Right atrium auricular region (tissue), 2 donors: ENCODE measurements around the gene TK2. TPM values are rescaled to one million over a fixed set of nuclear protein-coding genes. Genes with fewer than 3 reads are reported as not detected.

Source experiments
- DNase-seq: peaks from one replicate; pipeline ENCODE4 v3.0.0-alpha.2; 2019; ENCODE audit warnings: low spot score
- H3K27ac ChIP-seq, 2 donors: fragments of 200-600 bp; sonication (generic); 1 replicate in 1 of 2; 2 replicates in 1 of 2; pipeline ENCODE4 v1.5.1; 2016 to 2019
- H3K27me3 ChIP-seq, 2 donors: fragments of 200-600 bp; sonication (generic); one replicate each; pipeline versions ENCODE4 v1.5.1 to v1.6.0; 2017 to 2019
- H3K36me3 ChIP-seq: fragments of 200-600 bp; sonication (generic); one replicate; pipeline ENCODE4 v1.5.1; 2016
- H3K4me1 ChIP-seq, 2 donors: fragments of 200-600 bp; sonication (generic); one replicate each; pipeline versions ENCODE4 v1.5.1 to v1.6.0; 2017 to 2019
- H3K4me3 ChIP-seq, 2 donors: fragments of 200-600 bp; sonication (generic); 1 replicate in 1 of 2; 2 replicates in 1 of 2; pipeline ENCODE4 v1.5.1; 2017 to 2019; ENCODE audit warnings: mild to moderate bottlenecking in 1 of 2, moderate library complexity in 1 of 2
- H3K9me3 ChIP-seq, 2 donors: fragments of 200-600 bp; sonication (generic); one replicate each; pipeline ENCODE4 v1.5.1; 2019
- total RNA-seq, 2 donors: library from RNA; depleted of rRNA; stranded (reverse); fragments of >200 nt; gene quantifications; one replicate each; pipeline ENCODE4 v1.1.0, GENCODE V29; 2016
- TF ChIP-seq, protein P1 (sequence below), 2 donors: fragments of 200-600 bp; sonication (generic); IDR thresholded peaks; one replicate each; pipeline ENCODE4 v1.5.1; 2019; ENCODE audit warnings: antibody characterized with exemption in 2 of 2

Gene TK2
- total RNA-seq, 2 donors from 2014 or later, result 20.7 to 24.5 TPM

DNA sequence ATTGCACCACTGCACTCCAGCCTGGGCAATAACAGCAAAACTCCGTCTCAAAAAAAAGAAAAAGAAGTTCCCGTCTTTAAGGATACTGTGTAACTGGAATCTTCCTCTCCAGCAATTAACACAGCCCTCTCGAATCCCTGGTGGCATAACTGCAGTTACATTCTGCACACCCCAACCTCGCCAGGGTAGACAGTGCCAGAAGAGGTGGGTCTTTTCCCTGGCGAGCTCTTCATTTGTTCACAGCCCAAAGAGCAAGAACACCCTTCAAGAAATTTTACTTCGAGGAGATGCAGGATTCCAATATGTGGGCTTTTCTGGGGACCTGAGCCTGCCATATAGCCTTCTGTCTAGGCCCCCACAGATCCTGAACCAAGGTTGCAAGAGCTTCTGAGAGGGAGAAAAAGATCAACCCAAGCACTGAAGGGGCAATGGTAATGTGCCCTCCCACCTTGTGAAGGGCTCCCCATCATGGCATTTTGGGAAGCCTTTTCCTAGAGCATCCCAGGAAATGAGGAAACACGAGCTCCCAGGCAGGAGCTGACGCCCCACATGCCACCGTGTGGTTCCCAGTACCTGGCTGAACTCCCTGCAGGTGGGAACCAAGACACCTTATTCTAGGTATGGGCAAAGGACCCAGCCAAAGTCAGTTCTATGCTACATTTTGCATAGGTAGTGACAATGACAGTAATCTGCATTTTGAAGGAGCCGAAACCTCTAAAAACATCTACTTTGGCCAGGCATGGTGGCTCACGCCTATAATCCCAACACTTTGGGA lies 26.9 kb downstream of the TK2 start:
- Histone ChIP-seq H3K27ac (peak overlapping the region; percentile 32 to 48), H3K4me3 (no peak overlapping the region), H3K4me1 (peaks cover 0 to 58% of the 10 kb centered on the region in 2 donors), H3K9me3 (no peaks in the 10 kb centered on the region), H3K27me3 (no peaks in the 10 kb centered on the region), H3K36me3 (peaks cover 23% of the 10 kb centered on the region)
- TF ChIP-seq, protein P1, sequence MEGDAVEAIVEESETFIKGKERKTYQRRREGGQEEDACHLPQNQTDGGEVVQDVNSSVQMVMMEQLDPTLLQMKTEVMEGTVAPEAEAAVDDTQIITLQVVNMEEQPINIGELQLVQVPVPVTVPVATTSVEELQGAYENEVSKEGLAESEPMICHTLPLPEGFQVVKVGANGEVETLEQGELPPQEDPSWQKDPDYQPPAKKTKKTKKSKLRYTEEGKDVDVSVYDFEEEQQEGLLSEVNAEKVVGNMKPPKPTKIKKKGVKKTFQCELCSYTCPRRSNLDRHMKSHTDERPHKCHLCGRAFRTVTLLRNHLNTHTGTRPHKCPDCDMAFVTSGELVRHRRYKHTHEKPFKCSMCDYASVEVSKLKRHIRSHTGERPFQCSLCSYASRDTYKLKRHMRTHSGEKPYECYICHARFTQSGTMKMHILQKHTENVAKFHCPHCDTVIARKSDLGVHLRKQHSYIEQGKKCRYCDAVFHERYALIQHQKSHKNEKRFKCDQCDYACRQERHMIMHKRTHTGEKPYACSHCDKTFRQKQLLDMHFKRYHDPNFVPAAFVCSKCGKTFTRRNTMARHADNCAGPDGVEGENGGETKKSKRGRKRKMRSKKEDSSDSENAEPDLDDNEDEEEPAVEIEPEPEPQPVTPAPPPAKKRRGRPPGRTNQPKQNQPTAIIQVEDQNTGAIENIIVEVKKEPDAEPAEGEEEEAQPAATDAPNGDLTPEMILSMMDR (IDR thresholded peaks at IDR 0.05), result no peak
- no peak for DNase-seq

DNA sequence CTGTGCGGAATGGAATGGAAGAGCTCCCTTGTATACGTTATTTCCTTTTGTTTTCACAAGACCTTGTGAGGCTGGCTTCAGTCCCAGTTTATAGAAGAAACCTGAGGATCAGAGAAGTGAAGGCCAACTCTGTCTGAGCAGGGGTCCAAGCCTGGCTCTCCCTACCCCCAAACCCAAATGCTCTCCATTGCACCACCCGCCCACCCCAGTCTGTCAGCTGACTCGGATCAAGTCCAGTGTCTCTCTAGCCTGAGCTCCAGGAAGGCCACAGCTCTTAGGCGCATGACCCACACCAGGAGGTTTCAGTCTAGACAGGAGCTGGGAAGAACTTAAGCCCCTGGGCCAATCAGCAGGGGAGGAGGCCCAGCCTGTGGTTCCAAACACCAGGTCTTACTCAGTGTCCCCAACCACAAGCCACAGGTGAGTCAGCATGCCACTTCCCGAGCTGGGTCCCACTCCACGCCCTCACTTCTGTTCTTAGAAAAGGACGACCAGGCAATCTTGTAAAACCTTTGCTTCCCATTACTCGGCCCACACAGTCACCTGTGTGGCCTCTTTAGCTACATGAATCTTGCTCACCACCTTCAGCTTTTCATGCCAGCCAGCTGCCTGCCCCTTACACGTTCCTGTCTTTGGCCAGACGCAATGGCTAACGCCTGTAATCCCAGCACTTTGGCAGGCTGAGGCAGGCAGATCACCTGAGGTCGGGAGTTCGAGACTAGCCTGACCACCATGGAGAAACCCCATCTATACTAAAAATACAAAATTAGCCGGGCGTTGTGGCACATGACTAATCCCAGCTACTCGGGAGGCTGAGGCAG lies 27.8 kb downstream of the TK2 start:
- peak overlapping the region; percentile 29 to 58 for H3K27ac ChIP-seq
- TF ChIP-seq, protein P1 (IDR thresholded peaks at IDR 0.05), result no peak
- H3K36me3 ChIP-seq, result peaks cover 15% of the 10 kb centered on the region
- peak; percentile 65 for DNase-seq
- no peaks in the 10 kb centered on the region for H3K27me3 ChIP-seq
- no peaks in the 10 kb centered on the region for H3K9me3 ChIP-seq
- no peak overlapping the region for H3K4me3 ChIP-seq
- H3K4me1 ChIP-seq, result peaks cover 0 to 66% of the 10 kb centered on the region in 2 donors

DNA sequence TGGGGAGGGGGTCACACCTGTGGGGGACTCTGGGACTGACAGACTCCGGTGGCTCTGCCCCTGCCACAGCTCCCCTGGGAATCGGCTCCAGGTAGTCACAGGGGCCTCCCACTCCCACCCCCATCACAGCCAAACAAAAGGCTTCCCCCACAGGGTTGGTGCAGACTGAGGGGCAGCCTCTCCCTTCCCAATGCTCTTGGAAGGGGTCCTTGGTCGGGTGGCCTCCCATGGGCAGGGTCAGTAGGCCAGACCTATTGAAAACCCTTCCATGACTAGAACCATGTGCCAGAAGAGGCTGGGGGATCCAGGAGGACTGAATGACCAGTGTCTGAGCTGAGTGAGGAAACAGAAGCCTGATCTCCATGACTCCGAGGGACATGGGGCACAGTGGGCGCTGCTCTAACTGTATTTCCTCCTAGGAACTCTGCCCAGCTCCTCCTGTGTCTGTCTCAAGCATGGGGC lies 28.6 kb downstream of the TK2 start:
- H3K9me3 ChIP-seq, result no peaks in the 10 kb centered on the region
- no peaks in the 10 kb centered on the region for H3K27me3 ChIP-seq
- TF ChIP-seq, protein P1 (IDR thresholded peaks at IDR 0.05), result no peak
- peak overlapping the region; percentile 29 to 58 for H3K27ac ChIP-seq
- H3K36me3 ChIP-seq, result peaks cover 8% of the 10 kb centered on the region
- H3K4me3 ChIP-seq, result no peak overlapping the region
- DNase-seq, result no peak
- H3K4me1 ChIP-seq, result peaks cover 0 to 74% of the 10 kb centered on the region in 2 donors

DNA sequence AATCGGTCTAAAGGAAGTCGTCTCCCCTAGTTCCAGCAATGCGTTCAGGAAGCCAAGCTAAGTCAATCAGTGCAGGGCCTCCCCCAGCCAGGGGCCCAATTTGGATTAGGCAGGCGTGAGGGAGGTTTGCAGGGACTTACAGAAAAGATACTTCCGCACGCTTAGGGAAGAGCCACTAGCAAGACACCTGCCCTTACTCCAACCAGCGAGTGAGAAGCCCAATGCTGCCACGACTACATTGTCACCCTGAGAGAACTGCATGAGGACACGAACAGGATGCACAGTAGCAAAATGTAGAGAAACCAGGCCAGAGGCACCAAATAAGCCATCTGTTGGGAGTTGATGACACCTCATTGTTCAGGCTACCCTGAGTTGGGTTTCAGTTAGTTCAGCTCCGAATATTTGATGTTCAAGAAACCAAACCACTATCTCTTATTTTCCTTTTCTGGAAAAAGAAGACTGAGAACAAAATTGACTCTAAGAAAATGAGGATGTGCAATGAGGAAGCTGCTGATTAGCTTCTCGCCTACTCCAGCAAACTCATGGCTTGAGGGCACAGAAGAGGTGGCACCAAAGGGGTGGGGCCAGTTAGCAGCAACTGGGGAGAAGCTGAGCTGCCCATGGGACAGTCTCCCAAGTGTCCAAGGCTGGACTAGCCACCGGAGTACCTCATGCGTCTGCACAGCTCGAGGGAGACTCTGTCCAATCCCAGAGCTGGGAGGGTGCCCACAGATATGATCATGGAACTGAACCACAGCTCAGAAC lies 29.3 kb downstream of the TK2 start:
- H3K36me3 ChIP-seq, result peaks cover 7% of the 10 kb centered on the region
- DNase-seq, result no peak
- H3K27ac ChIP-seq, result peak overlapping the region; percentile 58 to 66
- H3K4me1 ChIP-seq, result peaks cover 0 to 81% of the 10 kb centered on the region in 2 donors
- no peak overlapping the region for H3K4me3 ChIP-seq
- H3K27me3 ChIP-seq, result no peaks in the 10 kb centered on the region
- H3K9me3 ChIP-seq, result no peaks in the 10 kb centered on the region
- TF ChIP-seq, protein P1 (IDR thresholded peaks at IDR 0.05), result no peak

DNA sequence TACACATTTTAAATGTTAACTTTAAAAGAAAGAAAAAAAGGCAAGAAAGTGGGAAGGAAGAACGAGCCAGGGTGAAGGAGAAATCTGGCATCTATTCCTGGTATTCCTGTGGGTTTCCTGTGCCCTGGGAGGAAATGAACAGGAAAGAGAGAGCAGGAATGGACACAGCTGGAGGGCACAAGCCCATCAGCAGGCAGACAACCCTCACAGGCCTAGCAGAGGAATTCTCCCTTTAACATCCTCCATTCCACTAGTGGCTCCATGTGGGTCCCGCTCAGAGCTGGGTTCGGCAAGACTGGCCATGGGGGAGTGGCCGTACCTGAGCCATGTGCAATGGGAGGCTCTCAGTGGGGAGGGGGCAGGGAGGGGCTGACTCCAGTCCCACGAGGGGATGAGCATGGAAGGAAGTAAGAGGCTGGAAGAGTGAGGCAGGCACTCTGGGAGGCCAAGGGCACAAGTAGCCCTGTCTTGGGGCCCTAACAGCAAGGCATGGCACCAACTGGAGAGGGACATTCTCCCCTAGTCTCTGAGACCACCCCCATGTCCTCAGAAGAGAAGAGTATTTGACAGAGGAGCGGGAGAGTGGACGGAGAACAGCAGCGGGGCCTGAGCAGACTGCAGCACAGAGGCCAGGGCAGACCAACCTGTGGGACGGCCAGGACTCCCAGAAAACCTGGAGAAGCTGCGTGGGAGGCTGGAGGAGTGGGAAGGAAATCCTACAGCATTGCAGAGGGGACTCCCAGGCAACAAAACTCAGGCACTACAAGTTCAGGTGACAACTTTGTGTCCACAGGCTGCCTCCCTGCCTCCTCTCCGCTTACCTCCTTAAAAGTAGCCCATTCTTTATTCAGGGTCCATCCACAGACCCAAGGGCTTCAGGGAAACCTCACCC lies 30.2 kb downstream of the TK2 start:
- H3K4me1 ChIP-seq, result peaks cover 0 to 87% of the 10 kb centered on the region in 2 donors
- TF ChIP-seq, protein P1 (IDR thresholded peaks at IDR 0.05), result no peak
- no peaks in the 10 kb centered on the region for H3K27me3 ChIP-seq
- H3K36me3 ChIP-seq, result peaks cover 7% of the 10 kb centered on the region
- H3K27ac ChIP-seq, result peak overlapping the region; percentile 58 to 66
- no peak for DNase-seq
- no peak overlapping the region for H3K4me3 ChIP-seq
- no peaks in the 10 kb centered on the region for H3K9me3 ChIP-seq
